A204.1 (cell line): ENCODE data around the gene ELMOD3.
"Not testable (repeated sequence)": the region's sequence is repeated elsewhere in the genome, so short reads cannot be mapped to it uniquely, and the experiment has no call there.

Experiments
- FAIRE-seq: peaks from 2 replicates; lab custom pipeline; 2012; peaks lifted over from hg19 to GRCh38; lab: Jason Lieb, UNC

The ELMOD3 gene

GRCh38 chr2:85329701-85330100, 24.9 kb upstream of the ELMOD3 start:
- not testable (repeated sequence) for FAIRE-seq

GRCh38 chr2:85330839-85331636, 23.5 kb upstream of the ELMOD3 start:
- FAIRE-seq, result no peak

DNA sequence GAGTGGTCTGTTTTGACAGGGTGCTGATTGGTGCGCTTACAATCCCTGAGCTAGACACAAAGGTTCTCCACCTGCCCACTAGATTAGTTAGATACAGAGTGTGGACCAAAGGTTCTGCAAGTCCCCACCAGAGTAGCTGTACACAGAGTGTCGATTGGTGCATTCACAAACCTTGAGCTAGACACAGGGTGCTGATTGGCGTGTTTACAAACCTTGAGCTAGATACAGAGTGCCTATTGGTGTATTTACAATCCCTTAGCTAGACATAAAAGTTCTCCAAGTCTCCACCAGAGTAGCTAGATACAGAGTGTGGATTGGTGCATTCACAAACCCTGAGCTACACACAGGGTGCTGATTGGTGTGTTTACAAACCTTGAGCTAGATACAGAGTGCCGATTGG, 20.7 kb upstream of the ELMOD3 start:
- not testable (repeated sequence) for FAIRE-seq

- no peak for FAIRE-seq
Measured at GRCh38 chr2:85334928-85335327, 19.6 kb upstream of the ELMOD3 start.

DNA sequence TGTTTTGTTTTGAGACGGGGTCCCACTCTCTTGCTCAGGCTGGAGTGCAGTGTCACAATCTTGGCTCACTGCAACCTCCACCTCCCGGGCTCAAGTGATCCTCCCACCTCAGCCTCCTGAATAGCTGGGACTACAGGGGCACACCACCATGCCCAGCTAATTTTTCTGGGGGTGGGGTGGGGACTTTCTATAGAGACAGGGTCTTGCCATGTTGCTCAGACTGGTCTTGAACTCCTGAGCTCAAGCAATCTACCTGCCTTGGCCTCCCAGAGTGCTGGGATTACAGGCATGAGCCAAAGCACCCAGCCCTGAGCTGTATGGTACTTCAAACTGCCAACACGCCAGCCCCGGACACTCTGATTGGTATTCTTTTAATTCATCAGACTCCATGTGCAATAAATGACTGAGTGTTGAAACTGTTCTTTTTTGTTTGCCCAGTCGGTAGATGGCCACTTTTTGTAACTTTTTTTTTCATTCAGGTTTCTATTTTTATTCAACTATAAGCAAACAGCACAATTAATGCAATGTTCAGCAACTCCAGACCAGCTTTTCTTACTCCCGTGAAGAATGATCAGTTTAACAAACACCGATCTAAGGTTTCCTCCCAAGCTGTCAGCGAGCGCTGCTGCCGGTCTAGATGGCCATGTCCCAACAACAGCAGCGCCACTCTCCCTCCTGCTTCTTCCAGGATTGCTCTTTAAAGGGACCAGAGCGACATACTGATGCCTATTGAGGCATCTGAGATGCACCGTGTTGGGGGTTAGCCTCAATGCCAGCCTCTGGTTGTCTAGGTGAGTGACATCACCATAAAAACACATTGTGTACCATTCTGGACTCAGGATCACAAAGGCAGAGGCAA, 14.3 kb upstream of the ELMOD3 start:
- no peak for FAIRE-seq

GRCh38 chr2:85341269-85342029, 13.1 kb upstream of the ELMOD3 start:
- no peak for FAIRE-seq

DNA sequence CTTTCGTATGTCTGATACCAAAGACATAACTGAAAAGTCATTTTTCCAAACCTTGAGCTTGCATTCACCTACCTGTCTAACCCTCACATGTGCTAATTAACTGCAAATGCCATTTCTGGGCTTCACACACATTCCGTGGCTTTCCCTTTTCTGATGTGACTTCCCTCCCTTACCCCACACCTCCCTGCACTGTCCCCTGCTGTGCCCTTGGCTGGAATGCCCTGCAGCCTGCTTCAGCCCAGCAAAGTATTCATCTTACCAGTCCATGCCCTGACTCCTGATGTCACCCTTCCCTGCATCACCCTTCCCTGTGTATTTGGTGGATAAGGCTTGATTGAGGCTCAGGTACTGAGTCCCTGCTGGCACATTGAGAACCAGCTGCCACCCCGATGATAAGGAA, 12.4 kb upstream of the ELMOD3 start:
- no peak for FAIRE-seq

GRCh38 chr2:85343207-85343895, 11.2 kb upstream of the ELMOD3 start:
- not testable (repeated sequence) for FAIRE-seq

GRCh38 chr2:85344356-85344954, 10.1 kb upstream of the ELMOD3 start:
- no peak for FAIRE-seq

- FAIRE-seq, result no peak
Measured at GRCh38 chr2:85347599-85347998, 7.0 kb upstream of the ELMOD3 start.

- FAIRE-seq, result no peak
Measured at GRCh38 chr2:85353876-85354285, 688 bp upstream of the ELMOD3 start.

GRCh38 chr2:85355073-85355410, 473 bp downstream of the ELMOD3 start:
- FAIRE-seq, result no peak

- no peak for FAIRE-seq
Measured at GRCh38 chr2:85355521-85355920, 952 bp downstream of the ELMOD3 start.

GRCh38 chr2:85356186-85356585, 1.6 kb downstream of the ELMOD3 start:
- no peak for FAIRE-seq

GRCh38 chr2:85357736-85358135, 3.2 kb downstream of the ELMOD3 start:
- FAIRE-seq, result no peak

DNA sequence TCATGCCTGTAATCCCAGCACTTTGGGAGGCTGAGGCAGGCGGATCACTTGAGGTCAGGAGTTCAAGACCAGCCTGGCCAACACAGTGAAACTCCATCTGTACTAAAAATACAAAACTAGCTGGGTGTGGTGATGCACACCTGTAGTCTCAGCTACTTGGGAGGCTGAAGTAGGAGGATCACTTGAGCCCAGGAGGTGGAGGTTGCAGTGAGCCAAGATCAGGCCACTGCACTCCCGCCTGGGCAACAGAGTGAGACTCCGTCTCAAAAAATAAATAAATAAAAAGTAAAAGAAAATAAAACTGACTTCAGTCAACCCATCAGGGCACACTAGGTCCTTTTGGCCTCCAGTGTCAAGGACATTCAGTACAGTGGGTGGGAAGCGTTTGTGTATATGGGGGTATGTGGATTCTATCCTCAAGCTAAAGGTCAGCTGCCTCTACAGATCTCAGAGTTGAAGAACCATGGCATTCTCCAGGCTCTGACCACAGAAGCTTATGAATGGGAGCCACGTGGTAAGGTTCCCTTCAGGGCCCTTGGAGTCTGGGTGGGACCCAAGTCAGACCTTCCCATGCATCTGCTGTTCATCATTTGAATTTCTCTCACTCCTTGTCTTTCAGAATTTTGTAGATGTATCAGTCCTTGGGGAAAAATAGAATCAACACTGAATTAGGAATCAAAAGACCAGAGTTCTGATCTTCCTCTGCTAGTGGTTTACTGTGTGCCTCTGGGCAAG, 8.3 kb downstream of the ELMOD3 start:
- not testable (repeated sequence) for FAIRE-seq

DNA sequence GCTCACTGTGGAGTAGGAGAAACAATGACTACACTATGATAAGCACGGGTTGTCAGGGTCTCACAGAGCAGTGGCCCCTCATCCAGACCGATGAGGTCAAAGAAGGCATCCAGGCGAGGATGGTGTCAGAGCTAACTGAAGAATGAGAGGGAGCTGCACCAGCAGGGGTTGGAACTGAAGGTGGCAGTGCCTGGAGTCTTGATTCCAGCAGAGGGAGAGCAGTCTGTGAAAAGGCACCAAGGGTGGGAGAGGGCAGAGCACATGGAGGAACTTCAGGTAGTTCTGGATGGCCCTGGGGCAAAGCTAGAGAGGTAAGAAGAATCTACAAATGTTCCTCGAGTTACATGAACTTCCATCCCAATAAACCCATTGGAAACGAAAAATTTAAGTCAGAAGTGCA, 12.6 kb downstream of the ELMOD3 start:
- no peak for FAIRE-seq

DNA sequence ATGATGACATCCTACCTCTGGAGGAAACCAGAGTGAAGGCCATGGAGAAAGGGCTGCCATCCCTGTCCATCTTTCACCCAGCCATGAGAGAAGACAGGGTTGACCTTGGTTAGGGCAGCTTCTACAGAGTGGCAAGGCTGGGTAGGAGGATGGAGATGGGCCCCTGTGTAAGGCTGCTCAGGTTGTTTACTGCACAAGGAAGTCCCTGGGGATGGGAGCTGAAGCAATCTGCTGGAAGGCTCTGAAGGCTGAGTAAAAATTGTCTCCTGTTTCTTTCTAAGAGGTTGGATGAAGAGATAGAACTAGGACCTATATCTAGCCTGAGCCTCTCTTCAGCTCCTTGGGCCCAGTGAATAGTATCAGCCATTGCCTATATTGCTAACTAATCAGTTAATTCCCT, 14.4 kb downstream of the ELMOD3 start:
- no peak for FAIRE-seq

DNA sequence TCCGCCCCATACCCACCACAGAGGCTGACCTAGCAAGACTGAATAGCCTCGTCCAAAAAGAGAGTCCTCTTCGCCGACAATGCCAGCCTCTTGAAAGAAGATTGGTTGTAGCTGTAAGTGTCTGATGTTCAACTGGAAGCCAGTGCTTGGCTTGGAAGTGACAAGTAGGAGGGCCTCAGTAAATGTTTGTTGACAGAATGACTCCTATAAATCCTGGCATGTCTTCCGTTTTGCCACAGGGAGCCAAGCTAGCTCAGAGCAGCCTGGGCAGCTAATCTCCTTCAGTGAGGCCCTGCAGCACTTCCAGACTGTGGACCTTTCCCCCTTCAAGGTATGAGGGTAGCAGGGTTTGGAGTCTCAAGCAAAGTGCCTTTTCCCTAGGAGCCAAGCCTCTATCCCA, 14.9 kb downstream of the ELMOD3 start:
- FAIRE-seq, result no peak

DNA sequence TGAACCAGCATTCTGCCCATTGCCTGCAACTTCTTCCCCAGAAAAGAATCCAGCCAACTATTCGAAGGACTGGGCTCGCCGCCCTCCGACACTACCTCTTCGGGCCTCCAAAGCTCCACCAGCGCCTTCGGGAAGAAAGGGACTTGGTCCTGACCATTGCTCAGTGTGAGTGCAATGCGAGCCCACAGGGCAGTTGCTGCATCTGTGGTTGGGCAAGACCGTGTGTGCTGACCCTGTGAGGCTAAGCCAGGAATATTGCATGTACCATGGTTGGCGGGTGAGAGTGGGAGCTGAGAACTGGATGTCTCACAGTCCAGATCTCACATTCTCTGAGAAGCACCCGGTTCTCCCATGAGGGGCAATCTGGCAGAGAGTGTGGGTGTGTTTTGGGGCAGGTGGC, 16.5 kb downstream of the ELMOD3 start:
- no peak for FAIRE-seq
